Measurements from ENCODE around the gene RBM15B. TPM values are rescaled to one million over a fixed set of nuclear protein-coding genes. Genes with fewer than 3 reads are reported as not detected.

RBM15B gene
- total RNA-seq, 1 experiment from 2014 or later, result 61.1 TPM

- no peak overlapping the region for H3T11ph ChIP-seq (ENCODE audit: low read length)
- H3K9me3 Mint-ChIP-seq, result no peaks in the 10 kb centered on the region
- no peak overlapping the region for H2BK20ac ChIP-seq (ENCODE audit: low read depth, low read length, poor library complexity, severe bottlenecking)
- no peak overlapping the region for H3K56ac ChIP-seq (ENCODE audit: insufficient read length, low read depth, low read length)
- H3K4me2 ChIP-seq (ENCODE audit: insufficient read depth, insufficient read length, low read length), result no peak overlapping the region
- TF ChIP-seq, protein P1, sequence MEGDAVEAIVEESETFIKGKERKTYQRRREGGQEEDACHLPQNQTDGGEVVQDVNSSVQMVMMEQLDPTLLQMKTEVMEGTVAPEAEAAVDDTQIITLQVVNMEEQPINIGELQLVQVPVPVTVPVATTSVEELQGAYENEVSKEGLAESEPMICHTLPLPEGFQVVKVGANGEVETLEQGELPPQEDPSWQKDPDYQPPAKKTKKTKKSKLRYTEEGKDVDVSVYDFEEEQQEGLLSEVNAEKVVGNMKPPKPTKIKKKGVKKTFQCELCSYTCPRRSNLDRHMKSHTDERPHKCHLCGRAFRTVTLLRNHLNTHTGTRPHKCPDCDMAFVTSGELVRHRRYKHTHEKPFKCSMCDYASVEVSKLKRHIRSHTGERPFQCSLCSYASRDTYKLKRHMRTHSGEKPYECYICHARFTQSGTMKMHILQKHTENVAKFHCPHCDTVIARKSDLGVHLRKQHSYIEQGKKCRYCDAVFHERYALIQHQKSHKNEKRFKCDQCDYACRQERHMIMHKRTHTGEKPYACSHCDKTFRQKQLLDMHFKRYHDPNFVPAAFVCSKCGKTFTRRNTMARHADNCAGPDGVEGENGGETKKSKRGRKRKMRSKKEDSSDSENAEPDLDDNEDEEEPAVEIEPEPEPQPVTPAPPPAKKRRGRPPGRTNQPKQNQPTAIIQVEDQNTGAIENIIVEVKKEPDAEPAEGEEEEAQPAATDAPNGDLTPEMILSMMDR (conservative IDR thresholded peaks at IDR 0.05), result no peak
- no peak overlapping the region; a peak in 1 of 5 replicates for H3K4me3 Mint-ChIP-seq
- no peak overlapping the region for H2AFZ ChIP-seq (ENCODE audit: low read length)
- DNase-seq, result no peak
- no peak overlapping the region for H3K27ac ChIP-seq (ENCODE audit: insufficient read length, low read depth, low read length)
- H3K14ac ChIP-seq (ENCODE audit: insufficient read depth, low read length), result no peak overlapping the region; the same call in 1 of the 2 replicates
- H2BK15ac ChIP-seq (ENCODE audit: low read depth, low read length), result no peak overlapping the region
- H2BK5ac ChIP-seq (ENCODE audit: insufficient read length, low read length), result no peak overlapping the region
- H2AK5ac ChIP-seq (ENCODE audit: insufficient read length, low read length), result no peak overlapping the region
- peaks cover 8% of the 10 kb centered on the region for H3K23me2 ChIP-seq (ENCODE audit: insufficient read length, low read depth, low read length, poor library complexity, severe bottlenecking)
- no peaks in the 10 kb centered on the region for H4K20me1 ChIP-seq (ENCODE audit: control insufficient read depth, insufficient read depth, insufficient read length)
- peak overlapping the region in 1 of 3 experiments; percentile 80; a peak in 1 of 7 replicates for H3K27ac Mint-ChIP-seq
- H2BK12ac ChIP-seq (ENCODE audit: insufficient read length, low read depth, low read length), result no peak overlapping the region
- peaks cover 0 to 9% (median 5%) of the 10 kb centered on the region in 3 experiments; a peak in 5 of 7 replicates for H3K36me3 Mint-ChIP-seq (ENCODE audit: insufficient read depth in 1 of 3, low read depth in 3 of 3)
- H3K27me3 ChIP-seq (ENCODE audit: insufficient read depth, low read length), result no peaks in the 10 kb centered on the region
- H3K4me1 Mint-ChIP-seq, result peaks cover 12 to 14% of the 10 kb centered on the region in 2 experiments
- H4K5ac ChIP-seq (ENCODE audit: insufficient read length, low read depth, low read length), result no peak overlapping the region
- no peak overlapping the region for H3K9ac ChIP-seq (ENCODE audit: extremely low read depth, insufficient read length, low read length)
- no peak overlapping the region for H4K8ac ChIP-seq (replicated peaks; ENCODE audit: insufficient read length, low read depth, low read length)
- H3K79me2 ChIP-seq (ENCODE audit: insufficient read depth, low read length), result no peaks in the 10 kb centered on the region
- no peak overlapping the region for H2BK120ac ChIP-seq (ENCODE audit: low read depth, low read length, poor library complexity, severe bottlenecking)
- H3K79me1 ChIP-seq (ENCODE audit: insufficient read depth, low read depth, low read length, poor library complexity, severe bottlenecking), result no peaks in the 10 kb centered on the region
- H3K18ac ChIP-seq (ENCODE audit: insufficient read length, low read depth, low read length), result no peak overlapping the region
- no peak overlapping the region for H4K91ac ChIP-seq (ENCODE audit: insufficient read length, low read depth, low read length)
- no peak overlapping the region for H3K23ac ChIP-seq (ENCODE audit: insufficient read length, low read depth, low read length)
- no peaks in the 10 kb centered on the region for H3K4me1 ChIP-seq (ENCODE audit: insufficient read depth, low read length)
- no peak overlapping the region for H3K4ac ChIP-seq (ENCODE audit: low read depth, low read length)
- no CpG with 5 or more reads among the region's 8 CpGs for WGBS (ENCODE audit: extremely low coverage, insufficient read length, low lambda C conversion rate)
- H3K27me3 Mint-ChIP-seq (ENCODE audit: low read depth), result peaks cover 2% of the 10 kb centered on the region; the same call in 1 of the 2 replicates
- H3K9me3 ChIP-seq (ENCODE audit: control insufficient read depth, low read depth, low read length), result no peaks in the 10 kb centered on the region
Measured at GRCh38 chr3:51379746-51380455, 11.2 kb upstream of the RBM15B start.
